Midbrain (tissue), 1 donor: ENCODE data around the gene PIK3R2.
A peak's percentile ranks its signal among the peaks of the same experiment; 100 is the strongest.

Source experiments
- DNase-seq: peaks from one replicate; lab custom pipeline; 2025; lab: John Stamatoyannopoulos, UW

The PIK3R2 gene

DNA sequence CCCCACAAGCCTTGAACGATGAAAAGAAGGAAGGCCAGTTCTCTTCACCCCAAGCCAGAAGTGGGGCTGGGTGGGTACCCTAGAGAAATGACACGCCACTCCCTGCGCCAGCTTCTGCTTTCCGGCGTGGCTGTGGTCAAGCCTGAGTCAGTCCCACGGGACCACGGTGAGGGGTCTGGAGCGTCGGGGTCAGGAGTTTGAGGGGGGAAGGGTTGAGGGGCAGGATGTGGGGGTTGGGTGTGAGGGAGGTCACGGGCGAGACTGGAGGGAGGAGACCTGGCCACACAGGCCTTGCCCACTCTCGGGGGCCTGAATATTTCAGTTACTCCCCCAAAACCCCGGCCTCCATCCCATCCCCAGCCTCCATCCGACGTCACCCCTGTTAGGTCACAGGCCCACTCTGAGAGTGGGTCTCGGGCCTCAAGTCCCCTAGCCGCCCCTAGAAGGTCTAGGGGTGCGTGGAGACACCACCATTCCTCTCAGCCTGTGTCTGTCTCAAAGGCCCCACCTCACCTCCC is 20.1 kb downstream of the PIK3R2 start:
- DNase-seq, result no peak

DNA sequence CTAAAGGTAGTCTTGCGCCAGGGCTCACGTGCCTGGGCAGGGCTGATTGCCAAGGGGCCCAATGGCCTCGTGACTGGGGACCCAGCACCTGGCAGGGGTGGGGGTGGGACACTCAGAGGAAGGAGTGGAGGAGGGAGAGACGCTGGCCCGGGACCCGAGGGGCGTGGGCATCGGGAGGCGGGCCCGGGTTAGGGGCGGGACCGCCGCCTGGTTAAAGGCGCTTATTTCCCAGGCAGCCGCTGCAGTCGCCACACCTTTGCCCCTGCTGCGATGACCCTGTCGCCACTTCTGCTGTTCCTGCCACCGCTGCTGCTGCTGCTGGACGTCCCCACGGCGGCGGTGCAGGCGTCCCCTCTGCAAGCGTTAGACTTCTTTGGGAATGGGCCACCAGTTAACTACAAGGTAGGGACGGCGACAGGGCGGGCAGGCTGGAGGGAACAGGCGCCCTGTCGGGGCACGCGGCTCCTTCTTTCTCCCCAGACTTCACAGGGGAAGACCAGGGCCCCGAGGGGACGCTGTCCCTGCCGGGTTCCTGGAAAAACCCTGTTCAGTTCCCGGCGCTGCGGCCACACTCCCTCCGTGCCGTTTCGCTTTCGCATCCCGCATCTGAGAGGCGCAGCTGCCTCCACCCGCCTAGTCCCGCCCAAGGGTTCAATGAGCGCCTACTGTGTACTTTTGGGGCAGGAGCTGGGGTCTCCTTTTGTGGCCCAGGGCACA is 20.8 kb downstream of the PIK3R2 start, which contains the start of gene IFI30:
Gene IFI30, plus strand, starts transcription at position 242 of the 717 bp plus-strand sequence. Its CDS starts 29 bp downstream, at position 271.
- peak; percentile 12 for DNase-seq

DNA sequence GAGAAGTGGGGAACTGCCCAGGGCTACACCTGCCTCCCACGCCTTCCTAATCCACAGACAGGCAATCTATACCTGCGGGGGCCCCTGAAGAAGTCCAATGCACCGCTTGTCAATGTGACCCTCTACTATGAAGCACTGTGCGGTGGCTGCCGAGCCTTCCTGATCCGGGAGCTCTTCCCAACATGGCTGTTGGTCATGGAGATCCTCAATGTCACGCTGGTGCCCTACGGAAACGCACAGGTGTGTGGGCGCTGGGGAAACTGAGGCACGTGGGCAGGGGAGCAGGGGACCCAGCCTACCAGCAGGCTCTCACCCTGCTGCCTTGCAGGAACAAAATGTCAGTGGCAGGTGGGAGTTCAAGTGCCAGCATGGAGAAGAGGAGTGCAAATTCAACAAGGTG is 22.0 kb downstream of the PIK3R2 start:
- DNase-seq, result no peak

- DNase-seq, result no peak
Measured at GRCh38 chr19:18176367-18177310, 23.7 kb downstream of the PIK3R2 start.

- no peak for DNase-seq
Measured at GRCh38 chr19:18179957-18180356, 27.0 kb downstream of the PIK3R2 start.

GRCh38 chr19:18183529-18183928 is 30.6 kb downstream of the PIK3R2 start:
- DNase-seq, result no peak

GRCh38 chr19:18185538-18185937 is 32.6 kb downstream of the PIK3R2 start:
- no peak for DNase-seq

GRCh38 chr19:18190278-18190677 is 37.3 kb downstream of the PIK3R2 start:
- no peak for DNase-seq

- no peak for DNase-seq
Measured at GRCh38 chr19:18191640-18192062, 38.7 kb downstream of the PIK3R2 start.

GRCh38 chr19:18192673-18193387 is 39.9 kb downstream of the PIK3R2 start, which contains the start of gene MPV17L2:
MPV17L2 (plus strand) TSS chr19:18193218; CDS start chr19:18193282, 64 bp downstream.
- DNase-seq, result peak; percentile 100

GRCh38 chr19:18193388-18194180 is 40.6 kb downstream of the PIK3R2 start:
- no peak for DNase-seq

- DNase-seq, result no peak
Measured at GRCh38 chr19:18194181-18194530, 41.2 kb downstream of the PIK3R2 start.

GRCh38 chr19:18194554-18195238 is 41.7 kb downstream of the PIK3R2 start:
- no peak for DNase-seq

DNA sequence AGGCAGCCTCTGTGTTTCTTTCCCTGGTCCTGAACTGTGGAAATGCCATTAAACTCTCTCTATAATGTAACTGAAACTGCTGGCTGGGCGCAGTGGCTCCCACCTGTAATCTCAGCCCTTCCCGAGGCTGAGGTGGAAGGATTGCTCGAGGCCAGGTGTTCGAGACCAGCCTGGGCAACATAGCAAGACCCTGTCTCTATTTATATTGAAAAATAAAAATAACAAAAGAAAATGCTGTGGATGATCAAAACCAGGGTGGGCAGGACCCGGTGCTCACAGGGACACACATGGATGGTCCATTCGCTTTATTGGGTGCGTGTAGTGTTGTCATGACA is 43.5 kb downstream of the PIK3R2 start:
- DNase-seq, result no peak

DNA sequence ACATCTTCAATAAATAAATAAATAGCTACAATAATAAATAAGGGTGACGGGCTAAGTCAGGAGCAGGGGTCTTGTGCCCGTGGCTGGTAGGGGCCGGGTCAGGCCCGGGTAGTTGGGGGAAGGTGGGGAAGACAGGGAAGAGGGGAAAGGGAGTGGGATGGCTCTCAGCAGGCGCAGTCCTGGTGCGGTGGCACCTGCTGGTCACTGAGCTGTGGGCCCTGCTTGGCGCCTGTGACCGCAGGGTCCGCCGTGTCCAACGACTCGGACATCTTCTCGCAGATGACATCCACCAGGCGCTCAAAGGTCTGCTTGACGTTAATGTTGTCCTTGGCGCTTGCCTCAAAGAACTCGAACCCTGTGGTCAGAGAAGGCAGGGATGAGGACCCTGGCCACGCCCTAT is 44.3 kb downstream of the PIK3R2 start:
- no peak for DNase-seq

- no peak for DNase-seq
Measured at GRCh38 chr19:18197941-18198340, 45.0 kb downstream of the PIK3R2 start.

DNA sequence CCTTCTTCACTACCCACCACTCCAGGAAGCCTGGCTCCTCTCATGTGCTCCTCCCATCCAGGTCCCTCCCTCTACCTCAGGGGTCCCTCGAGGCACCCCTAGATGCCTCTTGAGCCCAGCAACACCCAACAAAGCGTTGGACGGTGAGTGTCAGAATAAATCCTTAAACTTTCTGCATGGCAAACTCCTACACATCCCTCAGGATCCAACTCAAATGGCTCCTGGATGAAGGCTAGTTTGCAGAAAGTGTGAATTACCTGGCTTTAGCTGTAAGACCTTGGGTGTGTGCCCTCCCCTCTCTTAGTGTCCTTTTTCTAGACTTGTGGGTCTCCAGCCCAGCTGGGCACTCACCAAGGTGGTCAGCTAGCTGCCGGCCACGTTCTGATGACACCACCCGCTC is 45.4 kb downstream of the PIK3R2 start:
- no peak for DNase-seq

GRCh38 chr19:18202397-18202777 is 49.4 kb downstream of the PIK3R2 start:
- DNase-seq, result no peak

- DNase-seq, result peak; percentile 45
Measured at GRCh38 chr19:18202778-18203407, 49.9 kb downstream of the PIK3R2 start.

DNA sequence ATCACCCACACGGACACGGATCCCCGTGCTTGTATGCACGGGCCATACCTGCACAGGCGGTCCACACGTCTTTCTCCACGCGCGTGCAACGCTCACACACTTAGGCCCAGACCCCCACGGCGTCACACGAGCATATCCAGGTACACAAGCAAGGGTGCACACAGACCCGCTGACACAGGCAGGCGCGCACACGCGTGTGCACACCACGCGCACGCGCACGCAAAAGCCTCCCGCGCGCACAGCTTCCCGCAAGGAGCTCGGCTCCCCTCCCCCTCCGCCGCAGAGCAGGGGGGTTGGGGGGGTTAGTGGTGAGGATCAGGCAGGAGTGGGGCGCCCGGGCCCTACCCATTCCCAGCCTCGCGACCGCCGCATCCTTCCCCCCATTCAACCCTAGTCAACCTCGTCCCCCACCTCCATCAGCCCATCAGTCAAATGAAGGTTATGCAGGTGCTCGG is 50.5 kb downstream of the PIK3R2 start:
- DNase-seq, result peak; percentile 52
